Nephron progenitor cell (in vitro differentiated cells): Measurements from ENCODE around the gene OTOGL.

Experiments
- DNase-seq: peaks from one replicate; pipeline ENCODE4 v3.0.0; 2021
- H3K27ac Mint-ChIP-seq: 2 replicates; pipeline ENCODE4 v1.8.0; 2021; ENCODE audit warnings: mild to moderate bottlenecking, moderate library complexity, mixed read lengths
- H3K27me3 Mint-ChIP-seq: 2 replicates; pipeline ENCODE4 v1.8.0; 2021; ENCODE audit warnings: mild to moderate bottlenecking, low read depth, mixed read lengths; ENCODE audit not compliant: poor library complexity
- H3K36me3 Mint-ChIP-seq: 2 replicates; pipeline ENCODE4 v1.8.0; 2021; ENCODE audit warnings: low read depth, mixed read lengths
- H3K4me1 Mint-ChIP-seq: 2 replicates; pipeline ENCODE4 v1.8.0; 2021; ENCODE audit warnings: mixed read lengths
- H3K4me3 Mint-ChIP-seq: 2 replicates; pipeline ENCODE4 v1.8.0; 2021; ENCODE audit warnings: mild to moderate bottlenecking, moderate library complexity, mixed read lengths
- H3K9me3 Mint-ChIP-seq: 2 replicates; pipeline ENCODE4 v1.8.0; 2021; ENCODE audit warnings: mild to moderate bottlenecking, moderate library complexity, mixed read lengths
- CTCF ChIP-seq: fragments of 200-600 bp; sonication (generic); IDR thresholded peaks from 2 replicates; pipeline ENCODE4 v1.5.0; 2021; ENCODE audit warnings: antibody characterized with exemption

Gene OTOGL

GRCh38 chr12:80198782-80199337, 99.5 kb downstream of the OTOGL start:
- Mint-ChIP-seq H3K27me3 (peaks cover 4% of the 10 kb centered on the region), H3K4me1 (peaks cover 2% of the 10 kb centered on the region), H3K36me3 (no peaks in the 10 kb centered on the region), H3K27ac (no peak overlapping the region), H3K9me3 (no peaks in the 10 kb centered on the region), H3K4me3 (no peak overlapping the region)
- no peak for DNase-seq
- no peak for TF ChIP-seq CTCF

GRCh38 chr12:80199931-80200330, 100.6 kb downstream of the OTOGL start:
- DNase-seq, result no peak
- Mint-ChIP-seq H3K27ac (no peak overlapping the region), H3K4me3 (no peak overlapping the region), H3K36me3 (no peaks in the 10 kb centered on the region), H3K9me3 (no peaks in the 10 kb centered on the region), H3K4me1 (peaks cover 3% of the 10 kb centered on the region), H3K27me3 (peaks cover 4% of the 10 kb centered on the region)
- TF ChIP-seq CTCF, result no peak

- H3K4me1 Mint-ChIP-seq, result peaks cover 3% of the 10 kb centered on the region
- H3K4me3 Mint-ChIP-seq, result no peak overlapping the region
- peaks cover 4% of the 10 kb centered on the region for H3K27me3 Mint-ChIP-seq
- no peak overlapping the region for H3K27ac Mint-ChIP-seq
- H3K36me3 Mint-ChIP-seq, result no peaks in the 10 kb centered on the region
- H3K9me3 Mint-ChIP-seq, result no peaks in the 10 kb centered on the region
- no peak for TF ChIP-seq CTCF
- no peak for DNase-seq
Observed at GRCh38 chr12:80200414-80200813, 101.1 kb downstream of the OTOGL start.

- no peak for TF ChIP-seq CTCF
- no peaks in the 10 kb centered on the region for H3K9me3 Mint-ChIP-seq
- no peaks in the 10 kb centered on the region for H3K36me3 Mint-ChIP-seq
- DNase-seq, result no peak
- H3K27me3 Mint-ChIP-seq, result peaks cover 8% of the 10 kb centered on the region
- no peak overlapping the region for H3K27ac Mint-ChIP-seq
- H3K4me1 Mint-ChIP-seq, result peaks cover 3% of the 10 kb centered on the region
- no peak overlapping the region for H3K4me3 Mint-ChIP-seq
Observed at GRCh38 chr12:80201908-80202307, 102.6 kb downstream of the OTOGL start.

- no peak for TF ChIP-seq CTCF
- no peaks in the 10 kb centered on the region for H3K36me3 Mint-ChIP-seq
- H3K27ac Mint-ChIP-seq, result no peak overlapping the region
- peaks cover 11% of the 10 kb centered on the region for H3K27me3 Mint-ChIP-seq
- no peak for DNase-seq
- H3K4me3 Mint-ChIP-seq, result no peak overlapping the region
- peaks cover 3% of the 10 kb centered on the region for H3K4me1 Mint-ChIP-seq
- no peaks in the 10 kb centered on the region for H3K9me3 Mint-ChIP-seq
Observed at GRCh38 chr12:80205960-80206359, 106.6 kb downstream of the OTOGL start.

GRCh38 chr12:80208071-80208470, 108.7 kb downstream of the OTOGL start:
- peaks cover 3% of the 10 kb centered on the region for H3K4me1 Mint-ChIP-seq
- no peak overlapping the region for H3K27ac Mint-ChIP-seq
- no peak for TF ChIP-seq CTCF
- DNase-seq, result no peak
- peaks cover 13% of the 10 kb centered on the region for H3K27me3 Mint-ChIP-seq
- no peaks in the 10 kb centered on the region for H3K36me3 Mint-ChIP-seq
- H3K4me3 Mint-ChIP-seq, result no peak overlapping the region
- H3K9me3 Mint-ChIP-seq, result no peaks in the 10 kb centered on the region
